Fibroblast of peridontal ligament (primary cell): ENCODE results near the gene SEPTIN7.
A peak's percentile ranks its signal among the peaks of the same experiment; 100 is the strongest.

Experiments
- DNase-seq: peaks from one replicate; pipeline ENCODE4 v3.0.0-alpha.2; 2010; ENCODE audit errors: extremely low read depth

SEPTIN7 gene

GRCh38 chr7:35787925-35788324 lies 12.9 kb upstream of the SEPTIN7 start:
- DNase-seq, result no peak

- DNase-seq, result no peak
These were observed 8.4 kb upstream of the SEPTIN7 start for GRCh38 chr7:35792472-35792871.

GRCh38 chr7:35792873-35793489 lies 7.9 kb upstream of the SEPTIN7 start:
- DNase-seq, result peak; percentile 42

GRCh38 chr7:35797311-35797710 lies 3.5 kb upstream of the SEPTIN7 start:
- DNase-seq, result no peak

- DNase-seq, result no peak
These were observed 775 bp upstream of the SEPTIN7 start for GRCh38 chr7:35799846-35800717.

- peak; percentile 68 for DNase-seq
These were observed 690 bp downstream of the SEPTIN7 start for GRCh38 chr7:35801392-35802101.

- DNase-seq, result no peak
These were observed 1.2 kb downstream of the SEPTIN7 start for GRCh38 chr7:35802102-35802466.

- no peak for DNase-seq
These were observed 1.8 kb downstream of the SEPTIN7 start for GRCh38 chr7:35802649-35803048.

GRCh38 chr7:35804231-35804970 lies 3.5 kb downstream of the SEPTIN7 start:
- no peak for DNase-seq

- DNase-seq, result peak; percentile 17
These were observed 5.0 kb downstream of the SEPTIN7 start for GRCh38 chr7:35805876-35806275.

- DNase-seq, result no peak
These were observed 15.7 kb downstream of the SEPTIN7 start for GRCh38 chr7:35816514-35816913.

GRCh38 chr7:35817181-35817580 lies 16.3 kb downstream of the SEPTIN7 start:
- DNase-seq, result no peak

- no peak for DNase-seq
These were observed 17.1 kb downstream of the SEPTIN7 start for GRCh38 chr7:35817930-35818329.

GRCh38 chr7:35818513-35818912 lies 17.7 kb downstream of the SEPTIN7 start:
- DNase-seq, result no peak

- DNase-seq, result no peak
These were observed 18.5 kb downstream of the SEPTIN7 start for GRCh38 chr7:35819310-35819709.

- no peak for DNase-seq
These were observed 19.3 kb downstream of the SEPTIN7 start for GRCh38 chr7:35819954-35820703.

GRCh38 chr7:35820858-35821257 lies 20.0 kb downstream of the SEPTIN7 start:
- DNase-seq, result no peak

GRCh38 chr7:35823440-35823839 lies 22.6 kb downstream of the SEPTIN7 start:
- DNase-seq, result no peak

- DNase-seq, result no peak
These were observed 25.1 kb downstream of the SEPTIN7 start for GRCh38 chr7:35825974-35826373.

GRCh38 chr7:35826751-35827150 lies 25.9 kb downstream of the SEPTIN7 start:
- DNase-seq, result no peak

GRCh38 chr7:35828817-35829216 lies 28.0 kb downstream of the SEPTIN7 start:
- no peak for DNase-seq
